SU-DHL-6 (cell line): ENCODE data around the gene GPN2.

Experiments used
- H2AFZ ChIP-seq: fragments of 200-600 bp; sonication (generic); 2 replicates; pipeline ENCODE4 v1.6.1; 2014; ENCODE audit warnings: low read depth, mild to moderate bottlenecking, moderate library complexity, mixed read lengths, antibody characterized with exemption, low read length; ENCODE audit not compliant: severe bottlenecking
- H3F3A ChIP-seq: fragments of 200-600 bp; shearing (Covaris generic); 2 replicates; pipeline ENCODE4 v1.6.0; 2016; ENCODE audit warnings: antibody characterized with exemption, mild to moderate bottlenecking; ENCODE audit not compliant: insufficient read depth
- H3K27ac ChIP-seq: fragments of 200-600 bp; sonication (generic); 2 replicates; pipeline ENCODE4 v1.5.1; 2016; ENCODE audit warnings: low read depth, mild to moderate bottlenecking, low read length, moderate library complexity, mixed read lengths
- H3K27me3 ChIP-seq: fragments of 200-600 bp; sonication (generic), shearing (Covaris generic); 2 replicates; pipeline ENCODE4 v1.6.0; 2014; ENCODE audit warnings: mild to moderate bottlenecking, low read length
- H3K36me3 ChIP-seq: fragments of 200-600 bp; sonication (generic); 2 replicates; pipeline ENCODE4 v1.6.1; 2014; ENCODE audit warnings: mild to moderate bottlenecking, low read length, mixed read lengths
- H3K4me2 ChIP-seq: fragments of 300-600, 200-600 bp; shearing (Covaris generic), sonication (generic); 2 replicates; pipeline ENCODE4 v1.6.0; 2014; ENCODE audit warnings: low read length, low read depth, mild to moderate bottlenecking; ENCODE audit not compliant: poor library complexity, severe bottlenecking
- H3K4me3 ChIP-seq: fragments of 200-600 bp; sonication (generic); 2 replicates; pipeline ENCODE4 v1.5.1; 2014; ENCODE audit warnings: antibody characterized with exemption, low read length, mild to moderate bottlenecking, mixed read lengths; ENCODE audit not compliant: insufficient read depth, poor library complexity, severe bottlenecking
- H3K79me2 ChIP-seq: fragments of 200-600 bp; sonication (generic); 2 replicates; pipeline ENCODE4 v1.6.1; 2014; ENCODE audit warnings: mild to moderate bottlenecking, low read length, moderate library complexity; ENCODE audit not compliant: insufficient read depth
- H3K9ac ChIP-seq: fragments of 200-600 bp; sonication (generic); 2 replicates; pipeline ENCODE4 v1.7.0; 2014; ENCODE audit warnings: mild to moderate bottlenecking, low read length
- H3K9me2 ChIP-seq: fragments of 200-600 bp; sonication (generic); replicated peaks from 2 replicates; pipeline ENCODE4 v1.6.1; 2014; ENCODE audit warnings: low read length; ENCODE audit not compliant: insufficient read depth
- H3K9me3 ChIP-seq: fragments of 200-600 bp; sonication (generic); 2 replicates; pipeline ENCODE4 v1.6.1; 2014; ENCODE audit warnings: low read length, mixed read lengths; ENCODE audit not compliant: insufficient read depth
- H4K20me1 ChIP-seq: fragments of 200-600 bp; sonication (generic); 2 replicates; pipeline ENCODE4 v1.6.1; 2014; ENCODE audit warnings: low read depth, mild to moderate bottlenecking, antibody characterized with exemption, low read length, moderate library complexity, mixed read lengths
- CTCF ChIP-seq: fragments of 200-600 bp; sonication (generic); IDR thresholded peaks from one replicate; pipeline ENCODE4 v1.5.1; 2017; ENCODE audit warnings: antibody characterized with exemption, mild to moderate bottlenecking, low read length, moderate library complexity; ENCODE audit not compliant: insufficient read depth, poor library complexity, severe bottlenecking
- EZH2phosphoT487 ChIP-seq: fragments of 200-600 bp; sonication (generic), shearing (Covaris generic); conservative IDR thresholded peaks from 2 replicates; pipeline ENCODE4 v1.6.1; 2018; ENCODE audit warnings: mild to moderate bottlenecking, antibody characterized with exemption, low read length, moderate library complexity, mixed read lengths

GPN2 gene

GRCh38 chr1:26922431-26922729 is 32.3 kb upstream of the GPN2 start:
- Histone ChIP-seq H3K27ac (0 out of 2 replicates have a peak overlapping the region, but pooled peaks have one; percentile 45), H3K27me3 (no peaks in the 10 kb centered on the region), H3F3A (no peaks in the 10 kb centered on the region), H3K9me2 (no peaks in the 10 kb centered on the region), H2AFZ (no peak overlapping the region), H3K79me2 (peaks cover 42% of the 10 kb centered on the region), H3K4me2 (peak overlapping the region; percentile 91), H3K4me3 (peak overlapping the region; percentile 90), H4K20me1 (no peaks in the 10 kb centered on the region), H3K9ac (peak overlapping the region; percentile 88), H3K9me3 (no peaks in the 10 kb centered on the region), H3K36me3 (peaks cover 8% of the 10 kb centered on the region)
- TF ChIP-seq CTCF (no peak), EZH2phosphoT487 (no peak)

- peak within 1 kb of the TSS; percentile 45 for H3K27ac ChIP-seq
- no peaks in the 10 kb centered on the region for H3K9me2 ChIP-seq
- peaks cover 39% of the 10 kb centered on the region for H3K79me2 ChIP-seq
- H4K20me1 ChIP-seq, result no peaks in the 10 kb centered on the region
- TF ChIP-seq CTCF, result no peak
- no peak for TF ChIP-seq EZH2phosphoT487
- H3K9me3 ChIP-seq, result no peaks in the 10 kb centered on the region
- H3K4me2 ChIP-seq, result peak within 1 kb of the TSS; percentile 91
- peak within 1 kb of the TSS; percentile 98 for H2AFZ ChIP-seq
- H3K27me3 ChIP-seq, result no peaks in the 10 kb centered on the region
- H3K36me3 ChIP-seq, result peaks cover 8% of the 10 kb centered on the region
- H3K4me3 ChIP-seq, result peak within 1 kb of the TSS; percentile 90
- H3F3A ChIP-seq, result no peaks in the 10 kb centered on the region
- peak within 1 kb of the TSS; percentile 88 for H3K9ac ChIP-seq
Observed at GRCh38 chr1:26921540-26922430, 31.7 kb upstream of the GPN2 start, which contains the start of gene NUDC. Gene NUDC, plus strand, starts transcription at chr1:26921743. Its CDS starts 106 bp downstream, at chr1:26921849.

DNA sequence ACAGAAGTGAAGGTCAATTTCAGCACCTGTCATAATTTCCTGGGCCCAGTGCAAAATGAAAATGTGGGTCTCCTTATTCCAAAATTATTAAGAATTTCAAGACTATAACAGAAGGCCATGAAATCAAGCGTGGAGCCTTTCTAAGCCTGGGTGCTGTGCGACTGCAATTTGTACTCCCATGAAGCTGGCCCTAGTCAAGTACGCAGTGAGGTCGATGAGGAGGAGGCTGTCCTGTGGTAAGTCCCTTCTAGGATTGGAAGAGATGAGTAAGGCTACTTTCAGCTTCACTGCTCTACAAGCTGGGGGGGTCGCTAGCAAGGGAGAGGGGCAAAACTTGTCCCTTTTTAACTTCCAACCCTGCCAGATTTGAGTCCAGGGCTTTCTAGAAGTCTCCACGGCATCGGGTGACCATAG is 31.1 kb upstream of the GPN2 start:
- no peaks in the 10 kb centered on the region for H3K9me2 ChIP-seq
- H3K27ac ChIP-seq, result no peak overlapping the region
- peak overlapping the region; percentile 98 for H2AFZ ChIP-seq
- H3K27me3 ChIP-seq, result no peaks in the 10 kb centered on the region
- TF ChIP-seq EZH2phosphoT487, result no peak
- peaks cover 32% of the 10 kb centered on the region for H3K79me2 ChIP-seq
- H3K9ac ChIP-seq, result peak overlapping the region; percentile 88; the same call in 1 of the 2 replicates
- no peaks in the 10 kb centered on the region for H4K20me1 ChIP-seq
- H3K36me3 ChIP-seq, result peaks cover 5% of the 10 kb centered on the region
- H3F3A ChIP-seq, result no peaks in the 10 kb centered on the region
- H3K4me2 ChIP-seq, result peak overlapping the region; percentile 91
- H3K9me3 ChIP-seq, result no peaks in the 10 kb centered on the region
- peak overlapping the region; percentile 90 for H3K4me3 ChIP-seq
